GM23338 (cell line): ENCODE results near the gene PSMB3. TPM values are rescaled to one million over a fixed set of nuclear protein-coding genes. Genes with fewer than 3 reads are reported as not detected.
A peak's percentile ranks its signal among the peaks of the same experiment; 100 is the strongest.

ENCODE experiments used
- ATAC-seq: fragments of 200-7000 bp; cut with Tn5 transposase; 3 replicates; pipeline ENCODE4 v1.9.1; 2020
- DNase-seq: peaks from one replicate; pipeline ENCODE4 v3.0.0-alpha.2; 2015; ENCODE audit warnings: low spot score
- H2AFZ ChIP-seq: fragments of 200-600 bp; sonication (generic); 2 replicates; pipeline ENCODE4 v1.8.0; 2016; ENCODE audit warnings: antibody characterized with exemption, mild to moderate bottlenecking, moderate library complexity
- H3F3A ChIP-seq: fragments of 200-600 bp; sonication (generic); replicated peaks from 2 replicates; pipeline ENCODE4 v1.8.0; 2017; ENCODE audit warnings: antibody characterized with exemption, mixed run types, low read depth
- H3K27ac ChIP-seq: fragments of 200-600 bp; sonication (generic); 2 replicates; pipeline ENCODE4 v1.6.1; 2016; ENCODE audit warnings: low read depth
- H3K27me3 ChIP-seq: fragments of 200-600 bp; sonication (generic); 2 replicates; pipeline ENCODE4 v1.8.0; 2016; ENCODE audit warnings: mild to moderate bottlenecking, mixed run types, moderate library complexity; ENCODE audit not compliant: insufficient read depth
- H3K36me3 ChIP-seq: fragments of 200-600 bp; sonication (generic); 2 replicates; pipeline ENCODE4 v1.8.0; 2016; ENCODE audit warnings: mild to moderate bottlenecking; ENCODE audit not compliant: insufficient read depth
- H3K4me1 ChIP-seq: fragments of 200-600 bp; sonication (generic); 2 replicates; pipeline ENCODE4 v1.8.0; 2016; ENCODE audit warnings: mild to moderate bottlenecking, moderate library complexity; ENCODE audit not compliant: insufficient read depth
- H3K4me2 ChIP-seq: fragments of 200-600 bp; sonication (generic); 2 replicates; pipeline ENCODE4 v1.7.1; 2017; ENCODE audit warnings: mixed run types
- H3K4me3 ChIP-seq: fragments of 200-600 bp; sonication (generic); 2 replicates; pipeline ENCODE4 v1.6.1; 2016; ENCODE audit warnings: mixed run types
- H3K79me2 ChIP-seq: fragments of 200-600 bp; sonication (generic); replicated peaks from 2 replicates; pipeline ENCODE4 v1.8.0; 2017; ENCODE audit warnings: mild to moderate bottlenecking; ENCODE audit not compliant: insufficient read depth
- H3K9me2 ChIP-seq: fragments of 200-600 bp; sonication (generic); 2 replicates; pipeline ENCODE4 v1.8.0; 2017; ENCODE audit not compliant: insufficient read depth
- H4K20me1 ChIP-seq: fragments of 200-600 bp; sonication (generic); replicated peaks from 2 replicates; pipeline ENCODE4 v1.8.0; 2017; ENCODE audit warnings: mild to moderate bottlenecking; ENCODE audit not compliant: insufficient read depth
- H3K27ac Mint-ChIP-seq: 2 replicates; pipeline ENCODE4 v1.8.0; 2020; ENCODE audit warnings: inconsistent platforms, mild to moderate bottlenecking, moderate library complexity, mixed read lengths
- H3K27me3 Mint-ChIP-seq: 3 replicates; pipeline ENCODE4 v1.8.0; 2022; ENCODE audit warnings: low read depth, mild to moderate bottlenecking, moderate library complexity, mixed read lengths, inconsistent platforms; ENCODE audit not compliant: insufficient read depth, poor library complexity
- H3K36me3 Mint-ChIP-seq: 3 replicates; pipeline ENCODE4 v1.8.0; 2021; ENCODE audit warnings: low read depth, mild to moderate bottlenecking, inconsistent platforms, moderate library complexity, mixed read lengths
- H3K4me1 Mint-ChIP-seq: 3 replicates; pipeline ENCODE4 v1.8.0; 2020; ENCODE audit warnings: mild to moderate bottlenecking, inconsistent platforms, mixed read lengths
- H3K4me3 Mint-ChIP-seq: 3 replicates; pipeline ENCODE4 v1.8.0; 2021; ENCODE audit warnings: moderate library complexity, mild to moderate bottlenecking, inconsistent platforms, mixed read lengths
- H3K9me3 Mint-ChIP-seq: 3 replicates; pipeline ENCODE4 v1.8.0; 2020; ENCODE audit warnings: moderate library complexity, mild to moderate bottlenecking, inconsistent platforms, mixed read lengths
- CREB1 ChIP-seq: fragments of 250-450 bp; sonication (Bioruptor Pico); IDR thresholded peaks from 2 replicates; pipeline ENCODE4 v1.5.0; 2020; ENCODE audit warnings: low read depth, mild to moderate bottlenecking, moderate library complexity
- EZH2 ChIP-seq: fragments of 200-600 bp; sonication (generic); IDR thresholded peaks from one replicate; pipeline ENCODE4 v1.8.0; 2017; ENCODE audit warnings: antibody characterized with exemption, mild to moderate bottlenecking, low read depth; ENCODE audit not compliant: unreplicated experiment
- JUNB ChIP-seq: IDR thresholded peaks from one replicate; pipeline ENCODE4 v1.6.1; 2016; ENCODE audit warnings: antibody characterized with exemption; ENCODE audit not compliant: unreplicated experiment
- NANOG ChIP-seq: IDR thresholded peaks from 2 replicates; pipeline ENCODE4 v1.6.1; 2016; ENCODE audit warnings: antibody characterized with exemption, borderline replicate concordance
- POLR2AphosphoS5 ChIP-seq: IDR thresholded peaks from 2 replicates; pipeline ENCODE4 v1.6.1; 2016; ENCODE audit warnings: antibody characterized with exemption, low read depth
- polyA plus RNA-seq: library from polyadenylated mRNA; unstranded; fragments of >200 nt; fragmentation: Nextera tagmentation; extraction: Ambion mirVana; gene quantifications from 2 replicates; pipeline ENCODE4 v1.2.1, GENCODE V29; 2016
- total RNA-seq: library from RNA; depleted of rRNA; stranded (reverse); fragments of >200 nt; shearing (Covaris generic); gene quantifications from 2 replicates; pipeline ENCODE4 v1.2.3, GENCODE V29; 2014
- TF ChIP-seq, protein P1 (sequence below): IDR thresholded peaks from 2 replicates; pipeline ENCODE4 v1.6.1; 2016; ENCODE audit warnings: antibody characterized with exemption

PSMB3 gene
- total and polyA plus RNA-seq, 2 experiments from 2014 or later = 250 to 523 TPM

DNA sequence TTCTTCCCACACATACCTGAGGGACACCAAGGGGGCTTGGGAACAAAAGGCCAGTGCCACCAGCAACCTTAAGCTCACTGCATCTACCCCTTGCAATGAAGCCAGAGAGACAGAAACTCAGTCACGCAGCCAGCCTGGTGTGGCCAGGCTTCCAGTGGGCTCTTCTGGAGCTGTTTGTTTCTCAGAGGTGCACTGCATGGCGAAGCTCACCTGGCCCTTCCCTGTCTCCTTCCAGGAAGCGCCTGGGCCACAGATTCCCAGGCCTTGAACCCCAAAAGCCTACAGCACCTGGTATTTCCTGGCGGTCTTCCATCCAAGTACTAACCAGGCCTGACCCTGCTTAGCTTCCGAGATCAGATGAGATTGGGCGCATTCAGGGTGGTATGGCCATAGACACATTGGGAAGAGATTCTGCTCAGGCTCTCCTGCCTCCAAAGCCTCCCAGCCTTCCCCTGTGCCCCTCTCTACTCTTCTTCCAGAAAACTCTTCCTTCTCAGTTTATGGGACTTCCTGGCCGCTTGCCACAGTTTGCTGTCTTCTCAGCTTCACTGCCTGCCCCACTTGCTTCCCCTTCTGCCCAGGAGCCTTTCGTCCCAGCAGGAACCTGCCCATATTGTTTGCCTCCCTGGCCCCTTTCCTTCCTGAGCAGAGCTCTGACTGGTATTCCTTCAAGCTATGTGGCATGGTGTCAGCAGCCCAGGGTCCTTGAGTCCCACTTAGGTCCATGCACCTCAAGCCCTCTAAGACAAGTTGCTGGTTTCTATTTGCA, 20.8 kb upstream of the PSMB3 start:
- Histone ChIP-seq H3K9me2 (no peaks in the 10 kb centered on the region), H3K36me3 (no peaks in the 10 kb centered on the region), H3F3A (peaks cover 12% of the 10 kb centered on the region), H3K4me3 (no peak overlapping the region), H3K4me1 (peaks cover 27% of the 10 kb centered on the region), H2AFZ (no peak overlapping the region), H4K20me1 (peaks cover 12% of the 10 kb centered on the region), H3K27me3 (peaks cover 22% of the 10 kb centered on the region), H3K79me2 (no peaks in the 10 kb centered on the region), H3K4me2 (no peak overlapping the region), H3K27ac (no peak overlapping the region)
- peaks cover 41% of the 10 kb centered on the region for H3K27me3 Mint-ChIP-seq
- peaks cover 41% of the 10 kb centered on the region for H3K4me1 Mint-ChIP-seq
- H3K36me3 Mint-ChIP-seq = peaks cover 31% of the 10 kb centered on the region
- DNase-seq (no peak), ATAC-seq (no peak)
- no peak for TF ChIP-seq NANOG
- 0 out of 2 replicates have a peak, but pooled peaks have one; percentile 2 for TF ChIP-seq POLR2AphosphoS5
- H3K4me3 Mint-ChIP-seq = peak overlapping the region; percentile 94
- H3K9me3 Mint-ChIP-seq = no peaks in the 10 kb centered on the region
- no peak overlapping the region for H3K27ac Mint-ChIP-seq

GRCh38 chr17:38732376-38733281, 19.9 kb upstream of the PSMB3 start:
- H4K20me1 ChIP-seq = peaks cover 21% of the 10 kb centered on the region

More at GRCh38 chr17:38732376-38733281, 19.9 kb upstream of the PSMB3 start:
- Mint-ChIP-seq H3K9me3 (no peaks in the 10 kb centered on the region), H3K4me1 (peaks cover 35% of the 10 kb centered on the region), H3K36me3 (peaks cover 38% of the 10 kb centered on the region), H3K27me3 (peaks cover 39% of the 10 kb centered on the region), H3K4me3 (no peak overlapping the region; the same call in 2 of the 3 replicates), H3K27ac (no peak overlapping the region)
- no peak for DNase-seq
- Histone ChIP-seq H3F3A (peaks cover 15% of the 10 kb centered on the region), H3K4me2 (no peak overlapping the region), H3K36me3 (no peaks in the 10 kb centered on the region; the same call in 1 of the 2 replicates), H3K4me1 (peaks cover 22% of the 10 kb centered on the region), H2AFZ (no peak overlapping the region), H3K79me2 (no peaks in the 10 kb centered on the region), H3K27me3 (peaks cover 21% of the 10 kb centered on the region), H3K9me2 (no peaks in the 10 kb centered on the region), H3K27ac (no peak overlapping the region), H3K4me3 (no peak overlapping the region)
- ATAC-seq = no peak
- TF ChIP-seq JUNB = no peak
- TF ChIP-seq, protein P1, sequence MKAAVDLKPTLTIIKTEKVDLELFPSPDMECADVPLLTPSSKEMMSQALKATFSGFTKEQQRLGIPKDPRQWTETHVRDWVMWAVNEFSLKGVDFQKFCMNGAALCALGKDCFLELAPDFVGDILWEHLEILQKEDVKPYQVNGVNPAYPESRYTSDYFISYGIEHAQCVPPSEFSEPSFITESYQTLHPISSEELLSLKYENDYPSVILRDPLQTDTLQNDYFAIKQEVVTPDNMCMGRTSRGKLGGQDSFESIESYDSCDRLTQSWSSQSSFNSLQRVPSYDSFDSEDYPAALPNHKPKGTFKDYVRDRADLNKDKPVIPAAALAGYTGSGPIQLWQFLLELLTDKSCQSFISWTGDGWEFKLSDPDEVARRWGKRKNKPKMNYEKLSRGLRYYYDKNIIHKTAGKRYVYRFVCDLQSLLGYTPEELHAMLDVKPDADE = no peak
- TF ChIP-seq CREB1 = no peak
- no peak for TF ChIP-seq EZH2
- peak; percentile 9; the same call in 1 of the 2 replicates for TF ChIP-seq POLR2AphosphoS5
